ENCODE measurements around the gene FPGT.

FPGT gene

DNA sequence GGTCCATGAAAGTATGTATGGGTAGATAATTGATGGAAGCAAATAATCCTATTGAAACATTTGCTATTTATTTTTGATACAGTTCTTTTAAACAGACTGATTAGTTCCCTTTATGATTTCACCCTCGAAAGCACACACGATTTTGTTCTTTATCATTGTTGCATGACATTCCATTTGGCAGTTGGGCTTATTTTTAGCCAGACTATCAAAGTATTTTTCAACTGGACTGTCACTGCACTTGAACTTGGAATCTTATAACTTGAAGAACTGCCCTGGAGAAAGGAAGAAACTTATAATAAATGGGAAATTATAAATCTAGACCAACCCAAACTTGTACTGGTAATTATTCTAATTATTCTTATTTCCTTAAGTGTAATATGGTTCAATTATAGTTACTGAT is 37.1 kb downstream of the FPGT start, which contains the start of gene TNNI3K:
Gene TNNI3K (plus strand): TSS at position 235 of the 400 bp plus-strand sequence. CDS start 65 bp downstream, at position 300.
- DNase-seq (ENCODE audit: extremely low read depth, low read depth): no peak
- no peak within 1 kb of the TSS for H3K4me3 ChIP-seq (replicated peaks; ENCODE audit: low read depth, low read length)
- TF ChIP-seq, protein P1, sequence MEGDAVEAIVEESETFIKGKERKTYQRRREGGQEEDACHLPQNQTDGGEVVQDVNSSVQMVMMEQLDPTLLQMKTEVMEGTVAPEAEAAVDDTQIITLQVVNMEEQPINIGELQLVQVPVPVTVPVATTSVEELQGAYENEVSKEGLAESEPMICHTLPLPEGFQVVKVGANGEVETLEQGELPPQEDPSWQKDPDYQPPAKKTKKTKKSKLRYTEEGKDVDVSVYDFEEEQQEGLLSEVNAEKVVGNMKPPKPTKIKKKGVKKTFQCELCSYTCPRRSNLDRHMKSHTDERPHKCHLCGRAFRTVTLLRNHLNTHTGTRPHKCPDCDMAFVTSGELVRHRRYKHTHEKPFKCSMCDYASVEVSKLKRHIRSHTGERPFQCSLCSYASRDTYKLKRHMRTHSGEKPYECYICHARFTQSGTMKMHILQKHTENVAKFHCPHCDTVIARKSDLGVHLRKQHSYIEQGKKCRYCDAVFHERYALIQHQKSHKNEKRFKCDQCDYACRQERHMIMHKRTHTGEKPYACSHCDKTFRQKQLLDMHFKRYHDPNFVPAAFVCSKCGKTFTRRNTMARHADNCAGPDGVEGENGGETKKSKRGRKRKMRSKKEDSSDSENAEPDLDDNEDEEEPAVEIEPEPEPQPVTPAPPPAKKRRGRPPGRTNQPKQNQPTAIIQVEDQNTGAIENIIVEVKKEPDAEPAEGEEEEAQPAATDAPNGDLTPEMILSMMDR (IDR thresholded peaks at IDR 0.05; ENCODE audit: low read depth, low read length, missing control alignments): no peak

DNA sequence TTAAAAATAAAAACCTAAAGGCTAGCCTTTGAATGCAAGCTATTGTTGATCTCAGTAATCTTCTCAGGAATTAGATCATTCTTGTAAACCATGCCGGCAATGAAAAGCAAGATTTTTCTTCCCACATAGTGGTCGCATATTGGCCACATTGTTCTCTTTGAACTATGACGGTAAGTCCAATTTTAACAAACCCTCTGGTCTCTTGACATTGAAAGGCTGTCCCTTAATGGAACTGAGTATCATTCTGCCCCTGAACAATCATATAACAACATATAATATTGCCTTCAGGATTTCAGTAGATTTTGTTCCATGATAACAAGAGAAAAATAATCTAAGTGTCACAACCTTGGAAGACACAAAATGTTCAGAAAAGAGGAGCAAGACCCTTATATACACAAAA is 38.4 kb downstream of the FPGT start:
- no peak overlapping the region for H3K4me3 ChIP-seq (replicated peaks; ENCODE audit: low read depth, low read length)
- TF ChIP-seq, protein P1 (IDR thresholded peaks at IDR 0.05; ENCODE audit: low read depth, low read length, missing control alignments): no peak
- no peak for DNase-seq (ENCODE audit: extremely low read depth, low read depth)

DNA sequence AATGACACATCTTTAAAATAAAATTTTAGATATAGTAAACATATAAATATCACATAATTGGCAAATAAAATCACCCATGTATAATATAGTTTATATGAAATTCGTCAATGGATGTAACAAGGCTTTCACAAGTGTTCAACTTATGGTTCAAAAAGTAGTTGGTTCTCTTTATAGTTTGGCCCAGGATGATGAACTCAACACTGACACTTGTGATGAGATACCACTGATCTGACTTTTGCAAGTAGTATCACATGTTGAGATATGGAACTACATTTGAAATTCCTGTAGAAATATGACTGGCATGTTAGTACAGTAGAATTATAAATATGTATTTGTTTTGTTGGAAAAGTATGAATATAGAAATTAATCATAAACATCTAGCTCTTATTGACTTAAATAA is 39.0 kb downstream of the FPGT start:
- no peak for DNase-seq (ENCODE audit: extremely low read depth, low read depth)
- no peak overlapping the region for H3K4me3 ChIP-seq (replicated peaks; ENCODE audit: low read depth, low read length)
- TF ChIP-seq, protein P1 (IDR thresholded peaks at IDR 0.05; ENCODE audit: low read depth, low read length, missing control alignments): no peak

DNA sequence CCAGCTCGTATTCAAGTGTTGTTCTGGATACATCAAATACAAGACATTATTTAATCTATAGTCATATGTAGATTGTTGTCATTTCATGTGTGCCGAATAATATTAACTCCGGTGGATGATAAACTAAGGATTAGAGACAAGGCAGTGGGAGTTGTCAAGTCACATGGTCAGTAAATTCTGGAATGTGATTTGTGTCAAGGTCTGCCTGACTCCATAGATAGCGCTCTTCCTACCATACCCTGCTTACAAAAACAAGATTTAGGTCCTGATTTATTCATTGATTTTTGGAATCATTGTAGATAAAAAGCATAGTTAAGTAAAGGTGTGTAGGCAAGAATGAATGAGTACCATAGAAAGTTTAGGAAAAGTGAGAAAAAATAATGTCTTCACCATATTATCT is 39.7 kb downstream of the FPGT start:
- TF ChIP-seq, protein P1 (IDR thresholded peaks at IDR 0.05; ENCODE audit: low read depth, low read length, missing control alignments): no peak
- DNase-seq (ENCODE audit: extremely low read depth, low read depth): no peak
- H3K4me3 ChIP-seq (replicated peaks; ENCODE audit: low read depth, low read length): no peak overlapping the region

DNA sequence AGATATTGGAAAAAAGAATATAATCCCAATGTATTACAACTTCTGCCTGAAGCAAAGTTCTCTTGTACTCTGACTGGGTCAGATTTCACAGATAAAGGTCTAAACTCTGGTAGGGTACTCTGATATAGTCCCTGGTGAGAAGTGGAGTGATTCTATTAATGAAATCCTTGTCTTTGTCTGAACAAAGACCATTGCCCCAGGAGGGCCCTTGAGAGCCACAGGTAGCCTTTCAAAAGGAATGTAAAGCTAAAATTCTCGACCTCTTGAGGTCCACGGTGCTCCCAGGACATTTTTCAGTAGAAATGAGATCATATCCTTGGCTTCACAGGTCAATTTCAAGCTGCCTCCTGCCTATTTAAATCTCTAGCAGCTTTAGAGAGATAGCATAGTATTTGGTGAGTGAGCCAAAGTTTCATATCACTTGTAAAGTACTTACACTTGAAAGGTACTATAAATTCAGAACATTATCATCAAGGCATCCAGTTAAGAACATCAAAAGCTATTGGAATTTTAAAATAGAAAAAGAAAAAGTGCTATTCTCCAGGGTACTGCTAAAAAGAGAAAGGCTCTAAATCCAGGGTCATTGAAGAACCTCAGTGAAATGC is 47.2 kb downstream of the FPGT start:
- H3K4me3 ChIP-seq (replicated peaks; ENCODE audit: low read depth, low read length): no peak overlapping the region
- TF ChIP-seq, protein P1 (IDR thresholded peaks at IDR 0.05; ENCODE audit: low read depth, low read length, missing control alignments): no peak
- no peak for DNase-seq (ENCODE audit: extremely low read depth, low read depth)

DNA sequence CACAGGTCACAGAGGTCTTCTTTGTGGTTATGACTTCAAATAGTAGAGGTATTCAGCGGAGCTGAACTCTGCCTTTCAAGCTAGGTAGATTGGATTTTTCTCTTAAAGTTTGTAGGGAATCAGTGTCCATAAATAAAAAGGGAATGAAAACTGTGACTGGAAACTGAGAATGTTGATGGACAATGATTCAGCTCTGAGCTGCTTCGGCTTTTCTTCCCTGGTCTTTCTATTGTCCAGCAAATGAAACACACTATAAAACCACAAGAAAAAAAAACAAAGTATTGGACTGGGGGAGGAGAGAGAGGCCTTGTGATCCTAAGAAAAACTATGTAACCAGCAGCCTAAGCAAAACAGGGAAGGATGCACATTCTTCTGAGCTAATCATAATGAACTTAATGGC is 48.3 kb downstream of the FPGT start:
- no peak for DNase-seq (ENCODE audit: extremely low read depth, low read depth)
- TF ChIP-seq, protein P1 (IDR thresholded peaks at IDR 0.05; ENCODE audit: low read depth, low read length, missing control alignments): no peak
- H3K4me3 ChIP-seq (replicated peaks; ENCODE audit: low read depth, low read length): no peak overlapping the region

All from HFF-Myc (cell line).